Stimulated activated CD4-positive, alpha-beta T cell treated with anti-CD3 and anti-CD28 coated beads, Interleukin-2, amount 100 ng/mL, for 4 hours (primary cell): ENCODE results near the gene APOL1.

Experiments used
- DNase-seq: peaks from one replicate; pipeline ENCODE4 v3.0.0-alpha.2; 2020; ENCODE audit warnings: low read depth

APOL1 gene

DNA sequence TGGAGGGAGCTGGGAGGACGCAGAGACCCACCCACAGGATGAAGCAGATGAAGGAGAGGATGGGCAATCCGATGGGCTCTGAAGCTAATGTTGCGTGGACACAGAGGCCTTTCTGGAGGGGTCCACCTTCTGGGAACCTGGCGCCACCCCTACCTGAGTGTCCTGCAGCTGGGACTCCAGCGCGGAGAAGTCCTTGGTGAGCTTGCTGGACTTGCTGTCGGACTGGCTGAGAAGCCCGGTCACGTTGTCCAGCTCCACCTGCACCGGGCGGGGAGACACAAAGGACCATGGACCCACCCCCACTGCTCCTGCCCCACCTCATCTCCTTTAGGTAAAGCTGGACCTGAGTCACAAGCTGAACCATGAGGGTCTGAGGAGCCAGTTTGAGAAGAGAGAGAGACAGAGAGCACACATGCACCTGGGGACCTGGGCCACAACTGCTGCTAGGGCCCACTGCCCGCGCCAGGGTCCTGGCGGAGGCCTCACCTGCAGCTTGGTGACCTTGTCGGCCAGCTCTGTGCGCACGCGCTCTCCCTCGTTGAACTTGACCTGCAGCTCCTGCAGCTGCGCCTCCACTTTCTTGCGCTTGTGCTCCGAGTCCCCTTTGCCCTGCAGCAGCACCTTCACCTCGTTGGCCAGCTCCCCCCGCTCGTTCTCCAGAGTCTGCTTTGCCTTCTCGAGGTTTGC lies 40.8 kb downstream of the APOL1 start:
- no peak for DNase-seq

DNA sequence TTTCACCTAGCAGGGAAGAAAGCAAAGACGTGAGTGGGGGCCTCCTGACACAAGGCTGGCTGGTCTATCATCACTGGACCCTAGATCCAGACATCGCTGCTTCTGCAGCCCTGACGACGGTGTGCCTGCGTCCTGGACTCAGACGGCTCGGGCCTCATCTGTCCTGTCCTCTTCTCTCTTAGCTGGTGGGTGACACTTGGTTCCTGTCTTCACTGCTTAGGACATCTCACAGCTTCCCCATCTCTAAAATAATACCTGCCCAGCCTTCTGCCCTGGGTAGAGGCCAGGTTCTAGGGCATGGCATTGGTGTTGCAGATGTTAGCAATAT lies 41.3 kb downstream of the APOL1 start:
- DNase-seq, result no peak

DNA sequence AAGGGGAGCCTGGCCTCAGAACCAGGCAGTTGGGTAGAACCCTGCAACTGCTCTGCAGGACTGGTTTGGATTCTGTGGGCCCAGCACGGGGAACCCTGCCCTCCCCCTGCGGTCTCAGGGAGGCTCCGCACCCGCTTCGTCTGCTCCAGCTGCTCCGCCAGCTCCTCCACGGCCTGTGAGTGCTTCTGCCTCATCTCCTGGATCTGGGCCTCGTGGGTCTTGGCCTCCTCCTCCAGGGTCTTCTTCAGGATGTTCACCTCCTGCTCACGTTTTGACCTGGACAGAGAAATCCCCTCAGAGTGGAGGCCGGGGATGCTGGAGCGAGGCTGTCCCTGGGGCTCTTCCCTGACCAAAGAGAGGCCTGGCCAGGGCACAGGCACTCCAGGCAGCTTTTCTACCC lies 41.9 kb downstream of the APOL1 start:
- DNase-seq, result no peak

DNA sequence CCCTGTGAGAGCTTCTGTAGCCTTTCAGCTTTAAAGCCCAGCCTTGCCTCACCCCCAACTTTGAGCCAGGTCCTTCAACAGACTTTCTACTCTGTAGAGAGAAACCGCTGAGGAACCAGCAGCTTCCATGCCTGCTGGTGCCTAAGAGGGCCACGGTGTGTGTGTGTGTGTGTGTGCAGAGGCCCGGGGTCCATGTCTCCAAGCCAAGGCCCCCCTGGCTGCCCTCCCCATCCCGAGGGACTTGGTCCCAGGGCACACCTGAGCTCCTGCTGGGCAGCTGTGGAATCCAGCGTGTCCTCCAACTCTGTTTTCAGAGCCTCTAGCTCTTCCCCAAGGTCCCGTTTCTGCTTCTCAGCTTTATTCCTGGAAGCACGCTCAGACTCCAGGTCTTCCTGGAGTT lies 42.3 kb downstream of the APOL1 start:
- no peak for DNase-seq

DNA sequence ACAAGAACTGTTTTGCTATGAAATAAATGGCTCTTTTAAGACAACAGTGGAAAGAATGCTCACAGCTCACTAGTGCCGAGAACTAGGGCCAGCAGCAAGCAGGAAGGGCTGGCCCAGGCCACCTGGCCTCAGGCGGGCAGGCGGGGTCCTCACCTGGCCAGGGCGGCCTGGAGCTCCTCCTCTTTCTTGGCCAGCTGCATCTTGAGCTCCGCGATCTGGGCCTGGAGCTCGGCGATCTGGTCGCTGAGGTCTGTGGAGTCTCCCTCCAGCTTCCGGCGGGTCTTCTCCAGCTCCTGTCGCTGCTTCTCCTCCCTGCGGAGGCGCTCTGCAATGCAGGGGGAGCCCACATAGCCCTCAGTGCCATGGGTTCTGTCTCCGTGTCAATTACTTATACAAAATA lies 43.8 kb downstream of the APOL1 start:
- no peak for DNase-seq

DNA sequence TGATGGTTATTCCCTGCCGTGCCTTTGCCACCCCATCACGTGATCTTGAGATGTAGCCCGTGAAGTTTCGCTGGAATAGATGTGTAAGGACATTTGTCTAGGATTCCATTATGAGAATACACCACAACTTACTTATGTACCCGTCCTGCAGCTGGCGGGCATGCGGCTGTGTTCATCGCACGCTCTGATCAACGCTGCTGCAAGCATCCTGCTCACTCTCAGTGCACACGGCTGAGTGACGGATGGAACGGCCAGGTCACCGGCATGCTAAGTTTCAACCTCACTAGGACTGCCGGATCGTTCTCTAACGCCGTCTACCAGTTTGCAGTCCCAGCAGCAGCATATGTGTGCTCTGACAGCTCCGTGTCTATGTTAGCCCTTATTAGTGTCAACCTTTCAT lies 44.6 kb downstream of the APOL1 start:
- no peak for DNase-seq

DNA sequence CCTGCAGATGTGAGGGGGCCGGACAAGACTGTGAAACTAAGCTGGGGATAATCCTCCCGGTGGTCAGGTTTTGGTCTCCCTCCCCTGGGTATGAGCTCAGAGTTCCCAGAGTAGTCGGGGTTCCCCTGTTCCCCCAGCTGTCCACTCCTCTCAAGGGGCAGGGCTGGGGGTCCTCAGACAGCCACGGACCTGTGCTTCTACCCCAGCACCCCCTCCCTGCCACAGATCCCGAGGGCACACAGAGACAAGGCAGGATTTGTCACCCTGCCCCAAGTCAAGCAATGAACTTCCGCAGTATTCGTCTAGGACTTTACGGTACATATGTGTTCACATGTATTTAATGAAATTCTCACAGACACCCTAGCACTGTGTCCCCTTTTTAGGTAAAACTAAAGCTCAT lies 45.2 kb downstream of the APOL1 start:
- DNase-seq, result no peak

DNA sequence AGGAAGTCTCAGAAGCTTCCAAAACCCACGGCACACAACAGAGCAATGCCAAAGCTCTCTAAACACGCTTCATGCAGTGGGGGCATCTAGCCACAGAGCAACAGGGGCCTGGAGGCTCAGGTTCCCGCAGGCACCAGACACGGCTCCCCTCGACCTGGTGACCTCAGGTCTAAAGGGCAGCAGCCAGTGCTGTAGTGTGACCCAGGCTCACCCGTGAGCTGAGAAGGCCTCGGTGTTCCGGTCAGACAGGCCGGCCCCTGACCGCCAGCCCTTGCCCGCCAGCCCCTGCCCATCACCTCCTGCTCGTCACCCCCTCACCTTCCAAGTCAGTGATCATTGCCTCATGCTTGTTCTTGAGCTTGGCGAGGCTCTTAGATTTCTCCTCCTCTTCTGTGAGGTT lies 45.7 kb downstream of the APOL1 start:
- DNase-seq, result no peak

DNA sequence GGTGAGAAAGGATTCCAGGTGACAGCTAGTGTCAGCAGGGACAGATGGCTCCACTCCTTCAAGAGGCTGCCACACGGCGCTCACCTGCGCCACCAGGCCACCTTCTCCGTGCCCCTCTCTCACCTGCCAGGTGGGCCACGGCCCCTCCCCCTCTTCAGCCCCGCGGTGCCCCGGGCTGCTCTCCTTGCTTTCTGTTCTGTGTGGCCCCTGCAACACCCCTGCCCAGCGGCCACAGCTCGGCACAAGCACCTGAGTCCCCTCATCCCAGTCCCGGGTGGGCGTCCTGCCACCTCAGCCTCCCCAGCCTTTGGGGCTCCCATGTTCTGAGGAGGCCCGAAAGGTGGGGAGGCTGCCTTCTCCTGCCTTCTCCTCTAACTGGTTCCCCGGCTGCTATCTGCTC lies 46.4 kb downstream of the APOL1 start:
- no peak for DNase-seq

DNA sequence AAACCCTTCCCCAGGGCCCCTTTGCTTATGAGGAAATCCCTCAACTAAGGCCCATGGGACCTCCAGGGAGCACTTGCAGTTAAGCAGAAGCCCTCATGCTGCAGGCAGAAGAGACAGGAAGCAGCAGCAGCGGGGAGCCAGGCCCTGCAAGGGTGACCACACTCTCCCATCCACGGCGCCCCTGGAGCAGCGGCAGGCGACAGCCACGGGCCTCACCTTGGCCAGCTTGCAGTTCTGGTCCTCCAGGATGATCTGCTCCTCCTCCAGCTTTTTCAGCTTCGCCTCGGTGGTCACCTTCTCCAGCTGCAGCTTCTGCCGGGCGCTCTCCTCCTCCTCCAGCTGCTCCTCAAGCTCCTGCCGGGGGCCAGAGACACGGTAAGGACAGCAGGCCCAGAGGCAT lies 47.0 kb downstream of the APOL1 start:
- no peak for DNase-seq

DNA sequence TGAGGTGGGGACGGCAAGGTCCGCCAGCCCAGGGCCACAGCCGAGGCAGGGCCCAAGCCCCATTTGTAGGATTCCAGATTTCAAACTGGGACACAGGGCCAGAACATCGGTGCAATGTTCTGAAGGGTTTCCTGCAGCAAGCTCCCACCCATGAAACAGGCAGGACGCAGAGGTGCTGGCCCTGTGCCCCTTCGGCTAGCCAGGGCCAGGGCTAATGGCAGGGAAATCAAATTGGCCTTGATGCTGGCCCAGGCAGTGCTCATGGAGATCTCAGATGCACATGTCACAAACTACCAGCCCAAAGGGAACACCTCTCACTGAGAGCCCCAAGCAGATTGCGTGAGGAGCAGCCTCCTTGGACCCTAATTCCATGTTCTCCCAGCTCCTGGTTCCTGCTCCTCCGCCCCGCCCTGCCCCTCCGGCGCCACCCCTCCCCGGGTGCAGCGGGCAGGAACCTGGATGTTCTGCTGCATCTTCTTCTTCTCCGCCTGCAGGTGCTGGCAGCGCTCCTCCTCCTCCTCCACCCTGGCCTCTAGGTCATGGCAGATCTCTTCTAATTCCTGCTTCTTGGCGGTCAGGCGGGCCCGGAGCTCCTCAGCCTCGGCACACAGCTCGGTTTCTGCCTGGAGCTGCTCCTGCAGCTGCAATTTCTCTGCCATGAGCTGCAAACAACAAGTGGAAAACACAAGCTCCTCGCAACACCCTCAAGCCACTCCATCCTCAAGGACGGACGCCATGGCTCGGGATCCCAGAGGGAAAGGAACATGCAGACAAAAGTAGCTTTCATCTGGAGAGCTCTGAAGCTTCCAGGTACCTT lies 47.7 kb downstream of the APOL1 start:
- no peak for DNase-seq

DNA sequence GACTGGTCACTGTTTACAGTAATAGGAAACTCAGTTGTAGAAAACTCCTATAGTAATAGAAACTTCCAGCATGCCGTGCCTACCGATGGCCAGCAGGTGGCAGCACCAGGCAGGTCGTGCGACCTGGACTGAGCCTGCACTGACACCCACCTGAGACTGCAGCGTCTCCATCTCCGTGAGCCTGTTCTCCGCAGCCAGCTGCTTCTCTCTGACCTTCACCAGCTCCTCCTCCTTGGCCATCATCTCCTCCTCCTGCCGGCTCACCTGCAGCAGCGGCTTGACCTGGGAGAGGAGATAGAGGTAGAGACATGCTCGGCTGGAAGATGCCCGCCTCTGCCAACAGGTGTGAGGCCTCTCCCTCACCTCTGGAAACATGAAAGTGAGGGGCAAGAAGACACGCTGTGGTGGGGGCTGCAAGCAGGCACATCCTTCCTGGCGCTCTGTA lies 48.5 kb downstream of the APOL1 start:
- DNase-seq, result peak; percentile 73

DNA sequence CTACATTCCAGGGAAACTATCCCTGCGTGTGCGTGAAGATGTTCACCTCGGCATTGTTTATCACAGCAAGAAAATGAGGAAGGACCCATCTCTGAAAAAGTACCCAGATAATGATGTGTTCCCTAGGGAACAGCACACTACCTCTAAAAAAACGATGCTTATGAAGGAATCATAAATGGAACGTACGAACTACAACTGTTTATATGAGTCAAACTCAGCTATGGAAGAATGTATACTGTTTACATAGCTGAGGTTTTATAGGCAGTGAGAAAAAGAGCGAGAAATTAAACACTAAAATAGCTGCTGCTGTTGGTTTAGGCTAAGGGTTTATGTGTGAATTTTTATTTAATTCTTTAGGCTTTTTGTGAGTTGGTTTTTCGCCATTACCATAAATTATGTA lies 48.9 kb downstream of the APOL1 start:
- DNase-seq, result no peak

DNA sequence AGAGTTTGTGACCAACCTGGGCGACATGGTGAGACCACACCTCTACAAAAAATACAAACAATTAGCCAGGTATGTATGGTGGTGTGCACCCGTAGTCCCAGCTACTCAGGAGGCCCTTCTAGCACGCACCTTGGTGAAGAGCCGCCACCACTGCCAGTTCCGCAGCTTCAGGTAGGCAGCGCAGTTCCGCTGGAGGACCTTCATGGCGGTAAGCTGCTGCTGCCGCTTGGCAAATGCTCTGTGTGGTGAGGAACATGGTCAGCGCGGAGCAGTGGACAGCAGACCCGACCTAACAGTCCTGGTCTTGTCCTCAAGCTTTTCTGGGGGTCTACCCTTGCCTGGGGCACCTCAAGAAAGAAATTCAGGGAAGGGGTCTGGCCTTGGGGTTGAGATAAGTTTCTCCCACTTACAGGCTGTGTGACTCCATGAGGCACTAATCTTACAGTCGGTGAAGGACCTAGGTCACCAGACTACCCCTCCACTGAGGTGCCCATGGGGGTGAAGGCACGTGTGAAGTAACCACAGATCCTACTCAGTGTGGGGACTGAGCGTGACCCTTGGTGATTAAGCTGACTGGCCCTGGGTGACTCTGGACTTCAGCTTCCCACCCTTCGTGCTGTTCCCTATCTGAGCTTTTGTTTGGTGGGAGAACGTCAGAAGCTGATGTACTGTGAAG lies 49.6 kb downstream of the APOL1 start:
- DNase-seq, result no peak

DNA sequence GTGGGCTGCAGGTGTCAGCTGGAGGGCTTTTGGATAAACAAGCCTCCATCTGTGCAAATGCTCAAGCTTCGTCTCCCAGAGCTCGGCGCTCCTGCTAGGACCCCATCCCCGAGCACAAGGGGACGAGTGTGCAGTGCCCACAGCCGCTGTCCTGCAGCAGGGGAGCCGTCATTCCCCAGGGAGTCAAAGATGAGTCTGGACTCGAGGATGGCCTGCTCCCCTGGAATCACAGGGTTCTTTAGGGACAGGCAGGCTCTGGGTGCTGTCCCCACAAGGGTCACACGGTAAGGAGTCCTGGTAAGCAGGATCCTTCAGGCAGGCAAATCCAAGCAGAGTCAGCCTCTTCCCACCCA lies 50.2 kb downstream of the APOL1 start:
- DNase-seq, result no peak

DNA sequence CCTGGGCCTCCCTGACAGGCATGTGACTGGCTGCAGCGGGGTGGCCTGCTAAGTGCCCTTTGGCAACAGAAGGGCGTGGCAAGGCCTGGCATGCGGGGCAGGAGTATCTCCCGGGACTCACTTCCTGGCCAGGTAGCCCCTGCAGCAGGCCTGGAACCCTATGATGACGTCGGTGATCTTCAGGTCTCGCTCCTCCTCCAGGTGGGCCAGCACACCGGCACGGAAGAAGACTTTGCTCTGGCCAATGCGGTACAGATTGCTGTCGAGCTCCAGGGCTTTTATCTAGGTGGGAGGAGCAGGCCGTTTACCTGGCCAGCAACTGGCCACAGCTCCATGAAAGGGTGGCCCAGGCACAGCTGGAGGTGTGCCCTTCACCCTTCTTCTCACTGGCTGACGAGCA lies 50.9 kb downstream of the APOL1 start:
- DNase-seq, result no peak

DNA sequence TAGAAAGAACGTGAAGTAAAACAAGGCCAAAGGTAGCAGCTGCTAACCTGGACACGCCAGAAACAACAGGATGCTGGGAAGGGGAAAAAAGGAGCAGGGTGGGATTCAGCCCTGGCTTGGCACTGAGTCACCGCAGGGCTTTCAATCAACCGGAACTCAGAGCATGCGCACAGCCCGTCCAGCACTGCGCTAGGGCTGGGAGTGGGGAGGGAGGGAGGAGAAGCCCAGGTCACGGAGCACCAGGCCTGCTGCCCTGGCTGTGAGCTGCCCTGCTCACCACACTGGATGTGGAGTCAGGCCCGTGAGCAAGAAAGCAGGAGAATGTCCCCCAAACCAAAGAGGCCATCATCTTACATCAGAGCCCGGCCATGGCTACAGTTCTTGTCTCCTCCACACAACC lies 51.5 kb downstream of the APOL1 start:
- DNase-seq, result no peak

DNA sequence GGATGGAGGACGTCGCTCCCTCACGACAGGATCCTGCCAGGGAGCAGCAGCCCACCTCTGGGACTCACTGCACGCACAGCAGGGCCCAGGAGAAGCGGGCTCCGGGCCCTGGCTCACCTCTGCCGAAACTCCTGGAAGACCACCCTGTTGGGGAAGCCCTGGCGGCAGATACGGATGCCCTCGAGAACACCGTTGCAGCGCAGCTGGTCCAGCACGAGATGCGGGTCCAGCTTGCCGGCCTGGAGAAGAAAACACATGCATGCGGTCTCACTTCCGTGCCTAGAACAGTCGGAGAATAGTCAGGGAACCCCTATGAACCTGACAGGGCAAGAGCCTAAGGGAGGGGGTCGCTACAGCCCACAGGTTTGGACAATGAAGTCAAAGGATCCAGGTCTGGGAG lies 52.9 kb downstream of the APOL1 start:
- no peak for DNase-seq

DNA sequence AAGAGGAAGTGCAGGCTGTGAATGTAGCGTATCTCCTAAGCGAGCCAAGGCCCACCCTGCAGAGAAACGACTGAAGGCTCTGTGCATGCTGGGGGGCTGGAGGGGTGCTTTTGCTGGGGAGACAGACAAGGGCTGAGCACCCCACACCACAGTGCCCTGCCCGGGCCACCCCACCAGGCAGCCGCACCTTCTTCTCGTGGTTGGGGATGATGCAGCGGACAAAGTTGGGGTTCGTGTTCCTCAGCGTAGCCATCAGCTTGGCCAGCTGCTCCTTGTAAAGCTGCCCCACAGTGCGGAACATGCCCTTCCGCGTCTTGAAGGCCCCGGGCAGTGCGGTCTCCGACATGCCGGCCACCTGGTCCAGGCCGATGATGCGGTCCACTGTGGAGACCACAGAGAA lies 53.3 kb downstream of the APOL1 start:
- no peak for DNase-seq

DNA sequence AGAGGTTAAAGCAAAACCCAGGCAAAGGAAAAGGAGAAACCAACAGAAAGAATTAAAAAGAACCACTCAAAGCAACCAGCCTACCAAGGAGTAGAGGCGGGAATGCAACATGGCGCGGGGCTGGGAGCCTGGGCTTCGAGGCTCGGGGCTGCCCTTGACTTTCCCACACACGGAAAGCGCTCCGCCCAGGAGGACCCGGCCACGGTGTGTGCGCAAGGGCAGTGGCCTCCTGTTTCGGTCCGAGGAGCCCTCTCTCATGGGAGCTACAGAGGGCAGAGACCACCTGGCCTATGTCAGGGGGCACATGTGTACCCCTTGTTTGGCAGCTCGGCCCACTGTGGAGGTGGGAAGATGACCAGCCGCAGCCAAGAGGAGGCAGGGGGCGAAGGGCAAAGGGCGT lies 55.9 kb downstream of the APOL1 start:
- no peak for DNase-seq

DNA sequence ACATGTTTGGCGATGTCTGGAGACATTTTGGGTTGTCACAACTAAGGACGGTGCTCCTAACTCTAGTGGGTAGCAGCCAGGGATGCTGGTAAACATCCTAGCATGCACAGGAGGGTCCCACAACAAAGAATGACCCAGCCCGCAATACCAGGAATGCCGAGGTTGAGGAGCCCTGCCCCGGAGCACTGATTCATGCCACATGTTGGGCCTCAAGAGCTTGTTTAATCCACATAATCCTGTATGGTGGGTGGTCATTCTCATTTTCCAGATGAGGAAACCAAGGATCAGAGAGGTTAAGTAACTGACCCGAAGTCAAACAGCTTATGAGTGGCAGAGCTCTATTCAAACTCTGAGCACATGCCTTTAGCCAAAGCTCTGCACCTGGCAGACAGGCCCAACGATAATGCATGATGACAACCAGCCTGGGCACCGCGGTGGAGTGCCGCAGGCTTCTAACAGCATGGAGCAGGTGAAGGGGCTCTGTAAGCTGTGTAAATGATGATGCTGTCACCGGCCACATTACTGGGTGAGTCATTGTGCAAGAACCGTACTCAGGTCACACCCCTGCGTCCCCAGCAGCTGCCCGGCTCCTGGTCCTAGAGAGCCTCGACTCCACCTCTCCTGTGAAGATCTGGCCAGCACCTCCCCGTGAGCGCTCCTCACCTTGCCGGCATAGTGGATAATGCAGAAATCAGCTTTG lies 58.6 kb downstream of the APOL1 start:
- no peak for DNase-seq

DNA sequence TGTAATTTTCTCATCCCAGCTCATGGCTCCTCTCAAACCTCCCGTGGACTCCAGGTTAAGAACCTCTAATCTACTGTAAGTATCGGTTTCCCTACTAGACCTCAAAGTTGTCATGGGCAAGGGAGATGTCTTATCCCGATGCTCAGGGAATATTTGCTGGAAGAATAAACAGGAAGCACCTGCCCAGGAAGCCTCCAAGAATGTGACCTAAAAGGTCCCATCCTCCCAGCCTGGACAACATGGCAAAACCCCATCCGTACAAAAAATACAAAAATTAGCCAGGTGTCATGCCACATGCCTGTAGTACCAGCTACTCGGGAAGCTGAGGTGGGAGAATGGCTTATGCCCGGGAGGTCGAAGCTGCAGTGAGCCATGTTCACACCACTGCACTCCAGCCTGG lies 62.4 kb downstream of the APOL1 start:
- no peak for DNase-seq

DNA sequence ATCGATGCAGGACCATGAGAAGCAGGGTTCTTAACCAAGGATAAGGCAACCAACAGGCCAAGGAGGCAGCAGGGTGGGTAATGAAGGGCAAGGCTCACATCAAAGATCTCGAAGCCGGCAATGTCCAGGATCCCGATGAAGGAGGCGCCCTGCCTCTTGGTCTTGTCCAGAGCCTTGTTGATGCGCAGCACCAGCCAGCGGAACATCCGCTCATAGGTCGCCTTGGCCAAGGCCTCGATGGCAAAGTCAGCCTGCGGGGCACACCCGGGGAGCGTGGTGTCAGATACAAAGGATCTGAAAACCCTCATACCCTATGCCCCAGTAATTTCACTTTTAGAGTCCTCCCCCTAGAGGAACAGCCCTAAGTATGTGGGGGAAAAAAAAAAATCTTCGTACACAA lies 63.5 kb downstream of the APOL1 start:
- no peak for DNase-seq
